Measurements from ENCODE around the gene DNMBP.
"Not testable (repeated sequence)": the region's sequence is repeated elsewhere in the genome, so short reads cannot be mapped to it uniquely, and the experiment has no call there.

The DNMBP gene

DNA sequence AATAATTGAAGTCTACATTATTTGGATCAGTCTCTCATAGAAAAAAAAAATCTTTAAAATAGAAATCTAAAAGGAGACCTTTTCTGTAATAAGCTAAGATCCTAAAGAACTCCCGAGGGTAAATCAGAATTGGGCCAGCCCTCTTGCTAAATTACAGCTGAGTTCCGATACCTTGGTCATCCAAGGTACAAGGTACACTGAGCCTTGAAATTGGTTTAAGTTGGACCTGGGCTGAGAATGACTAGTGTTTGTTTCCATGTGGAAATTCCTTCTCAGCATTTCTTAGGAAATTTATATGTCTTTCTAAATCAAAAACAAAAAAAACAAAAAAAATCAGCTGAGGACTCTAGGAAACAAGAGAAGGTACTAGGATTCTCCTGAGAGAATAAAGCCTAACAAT lies 64.9 kb downstream of the DNMBP start:
- DNase-seq: no peak

DNA sequence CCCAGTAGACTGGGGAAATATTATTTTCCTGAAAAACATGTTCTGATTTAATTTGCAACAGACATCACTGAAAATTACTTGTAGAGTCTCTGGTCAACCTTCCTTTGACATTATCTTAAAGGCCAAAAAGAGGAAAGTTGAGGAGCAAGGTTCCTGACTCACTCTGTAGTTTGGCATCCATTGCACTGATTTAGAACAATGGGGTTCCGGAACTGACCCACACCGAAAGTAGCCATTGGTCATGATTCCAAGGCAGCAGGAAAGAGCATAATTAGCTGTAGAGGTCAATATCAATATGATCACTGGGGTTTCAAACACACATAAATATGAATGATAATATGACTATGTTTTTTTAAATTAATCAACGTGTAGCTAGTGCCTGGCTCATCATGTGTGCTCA lies 65.8 kb downstream of the DNMBP start:
- DNase-seq: no peak

DNA sequence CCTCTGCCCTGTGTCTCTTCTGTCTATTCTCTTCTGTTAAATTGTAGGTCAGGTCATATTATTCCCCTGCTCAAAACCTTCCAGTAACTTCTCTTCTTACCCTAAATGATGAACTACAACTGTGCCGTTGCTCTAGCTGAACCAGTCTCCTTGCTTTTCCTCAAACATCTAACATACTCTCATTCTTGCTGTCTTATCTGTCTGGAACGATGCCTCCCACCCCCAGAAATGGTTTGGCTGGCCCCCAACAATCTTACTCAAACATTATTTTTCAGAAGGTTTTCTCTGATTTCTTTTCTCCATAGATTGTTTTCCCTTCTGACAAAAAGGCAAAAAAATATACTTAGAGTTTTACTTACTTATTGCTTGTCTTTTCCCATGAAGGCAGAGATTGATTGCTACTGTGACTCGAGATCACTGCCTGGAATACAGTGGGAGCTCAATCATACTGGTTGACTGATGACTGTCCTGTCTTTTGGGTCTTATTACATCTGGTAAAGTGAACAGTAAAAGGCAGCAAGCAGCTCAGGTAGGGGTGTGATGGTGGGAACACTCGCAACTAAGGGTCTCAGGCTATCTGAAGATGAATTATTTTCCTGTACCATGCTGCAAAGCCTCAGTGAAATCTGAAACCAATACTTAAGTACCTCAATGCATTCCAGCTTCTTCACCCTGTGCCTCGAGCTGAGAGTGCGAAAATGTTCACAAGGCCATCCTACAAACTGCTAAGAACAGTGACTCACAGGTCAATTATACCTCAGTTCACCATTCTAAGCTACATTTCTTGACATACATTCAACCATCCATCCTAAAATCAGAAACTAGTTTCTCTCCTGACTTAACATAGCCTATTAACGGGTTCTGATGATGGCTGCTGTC lies 67.6 kb downstream of the DNMBP start:
- no peak for DNase-seq

DNA sequence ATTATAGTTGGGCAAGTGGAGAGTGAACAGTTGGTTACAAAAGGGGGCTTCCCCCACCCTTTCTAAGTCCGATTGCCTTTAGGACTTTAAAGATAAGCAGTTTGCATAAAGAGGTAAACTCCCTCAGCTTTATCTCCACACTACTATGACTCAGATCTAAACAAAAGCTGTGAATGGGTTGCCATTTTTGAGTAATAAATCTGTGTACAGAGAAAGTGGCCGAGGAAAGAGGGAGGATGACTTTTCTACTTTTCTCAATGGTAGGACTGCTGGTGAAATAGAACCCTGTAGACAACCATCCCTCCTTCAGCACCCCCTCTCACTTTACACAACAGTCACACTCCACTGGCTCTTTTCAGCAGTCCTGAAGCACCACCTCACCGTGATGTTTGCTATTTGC lies 71.2 kb downstream of the DNMBP start:
- no peak for DNase-seq

DNA sequence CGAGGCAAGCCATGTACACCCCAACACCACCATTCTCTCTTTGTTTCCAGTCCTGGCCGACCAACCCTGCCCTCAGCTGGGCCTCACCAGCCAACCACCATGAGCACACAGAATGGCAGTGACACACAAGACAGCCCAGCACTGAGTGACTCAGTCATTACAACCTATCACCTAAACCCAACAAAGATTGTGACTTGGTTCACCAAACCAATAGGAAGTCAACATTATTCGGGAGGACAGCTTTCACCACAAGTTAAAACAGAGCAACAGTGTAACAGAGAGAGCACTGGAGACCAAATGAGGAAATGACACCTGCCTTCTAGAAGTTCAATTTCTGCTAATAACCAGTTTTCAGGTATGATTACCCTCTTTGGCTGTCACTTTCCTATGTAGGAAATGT lies 72.1 kb downstream of the DNMBP start:
- no peak for DNase-seq

DNA sequence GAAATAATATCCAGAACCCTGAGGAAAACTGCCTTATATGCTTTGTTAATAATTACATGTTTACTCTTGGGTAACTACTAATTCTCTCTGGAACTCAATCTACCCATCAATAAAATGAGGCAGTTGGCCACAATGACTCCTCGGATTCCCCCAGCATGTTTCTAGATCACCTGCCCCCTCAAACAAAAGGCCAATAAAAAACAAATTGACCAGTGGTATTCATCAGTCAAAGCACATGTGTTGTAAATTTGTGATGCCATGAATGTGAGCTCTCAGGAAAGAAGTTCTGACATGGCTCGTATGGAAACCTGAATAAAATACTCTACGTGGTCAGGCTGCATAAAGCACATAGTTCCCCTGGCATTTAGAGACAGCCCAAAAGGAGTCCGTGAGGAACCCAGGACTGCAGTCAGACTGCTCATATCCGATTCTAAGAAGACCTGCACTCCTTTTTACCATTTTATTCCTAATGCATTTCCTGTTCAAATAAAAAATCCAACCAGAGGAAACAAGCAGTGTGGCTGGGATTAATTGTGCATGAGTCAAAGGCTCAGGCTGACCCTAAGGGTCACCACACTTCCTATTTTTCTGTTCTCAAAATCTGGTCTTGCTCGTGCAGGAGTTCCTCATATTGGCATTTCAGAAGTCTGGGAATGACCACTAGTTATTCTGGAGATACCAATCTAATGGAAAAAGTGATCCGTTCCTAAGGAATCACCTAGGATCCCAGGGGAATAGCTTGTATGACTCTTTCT lies 77.4 kb downstream of the DNMBP start:
- not testable (repeated sequence) for DNase-seq

DNA sequence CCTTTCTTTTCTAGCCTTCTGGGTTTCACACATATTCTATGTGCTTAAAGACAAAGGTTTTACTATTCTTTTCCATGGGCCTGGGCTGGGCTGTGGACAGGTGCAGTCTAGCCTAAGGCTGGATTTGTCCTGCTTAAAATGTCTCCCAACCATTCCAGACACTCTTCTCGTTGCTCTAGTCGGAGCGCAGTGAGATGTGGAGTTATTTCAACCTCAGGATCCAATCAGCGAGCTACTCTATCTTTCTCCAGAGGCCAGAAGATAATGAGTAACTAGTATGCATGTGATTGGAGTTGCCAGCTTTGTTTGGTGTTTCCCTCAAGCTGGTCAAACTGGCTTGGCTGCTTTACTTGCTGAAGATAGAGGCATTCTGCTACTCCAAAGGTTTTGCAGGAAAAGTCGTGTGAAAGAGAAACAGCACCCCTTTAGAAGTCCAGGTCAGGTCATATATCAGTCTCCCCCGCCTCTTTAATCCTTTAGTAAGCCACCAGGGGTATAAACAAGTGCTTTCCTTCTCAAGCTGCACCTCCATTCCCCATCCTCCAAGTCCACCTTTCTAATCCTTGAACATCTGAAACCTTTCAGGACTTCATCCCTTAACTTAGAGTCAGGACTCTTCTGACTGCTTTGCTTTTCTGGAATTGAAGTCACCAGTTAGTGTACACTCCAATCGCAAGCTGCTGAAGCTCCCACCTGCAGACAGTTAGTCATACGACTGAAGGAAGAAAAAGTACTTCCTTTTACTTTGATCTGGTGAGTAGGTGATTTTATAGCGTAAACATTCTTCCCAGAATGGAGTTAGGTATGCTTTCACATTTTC lies 78.8 kb downstream of the DNMBP start:
- no peak for DNase-seq

DNA sequence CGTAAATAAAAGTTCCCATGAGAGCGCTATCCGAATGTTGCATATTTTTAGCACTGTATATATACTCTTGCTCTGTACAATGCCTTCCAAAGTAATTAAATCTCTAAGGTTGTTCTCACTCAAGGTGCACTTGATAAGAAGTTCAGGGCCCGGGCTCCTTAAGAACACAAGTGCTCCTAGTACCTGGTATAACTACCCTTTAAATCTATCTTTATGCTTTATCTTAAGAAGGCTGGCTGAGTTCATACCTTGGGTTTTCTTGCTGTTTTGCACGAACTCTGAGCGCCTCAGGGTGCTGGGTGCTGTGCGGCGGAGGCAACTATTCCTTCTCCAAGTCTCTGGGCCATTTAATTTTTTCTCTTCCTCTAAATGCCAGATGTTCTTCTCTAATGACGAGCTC lies 80.4 kb downstream of the DNMBP start:
- no peak for DNase-seq

DNA sequence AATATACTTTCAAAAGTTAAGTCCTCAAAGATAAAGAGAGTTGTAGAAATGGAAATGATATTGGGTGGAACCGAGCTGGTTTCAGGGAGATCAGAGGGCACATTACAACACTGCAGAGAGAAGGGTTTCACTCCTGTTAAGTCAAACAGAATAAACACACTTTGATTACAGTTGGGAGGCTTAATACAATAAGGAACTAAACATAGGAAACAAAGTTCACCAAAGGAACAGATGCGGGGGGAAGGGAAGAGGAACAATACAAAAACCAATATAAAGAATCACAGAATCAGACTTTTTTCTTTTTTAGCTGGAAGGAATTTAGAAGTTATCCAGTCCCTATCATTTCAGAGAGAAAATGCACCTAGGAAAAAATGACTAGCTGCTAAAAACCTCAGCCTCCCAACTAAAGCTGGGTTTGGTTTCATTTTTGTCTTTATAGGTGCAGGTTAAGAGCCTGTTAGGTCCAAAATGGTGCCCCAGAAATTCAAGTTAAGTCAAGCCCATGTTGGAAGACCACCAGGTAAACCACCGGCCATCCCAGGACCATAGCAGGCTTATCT lies 81.9 kb downstream of the DNMBP start:
- no peak for DNase-seq

DNA sequence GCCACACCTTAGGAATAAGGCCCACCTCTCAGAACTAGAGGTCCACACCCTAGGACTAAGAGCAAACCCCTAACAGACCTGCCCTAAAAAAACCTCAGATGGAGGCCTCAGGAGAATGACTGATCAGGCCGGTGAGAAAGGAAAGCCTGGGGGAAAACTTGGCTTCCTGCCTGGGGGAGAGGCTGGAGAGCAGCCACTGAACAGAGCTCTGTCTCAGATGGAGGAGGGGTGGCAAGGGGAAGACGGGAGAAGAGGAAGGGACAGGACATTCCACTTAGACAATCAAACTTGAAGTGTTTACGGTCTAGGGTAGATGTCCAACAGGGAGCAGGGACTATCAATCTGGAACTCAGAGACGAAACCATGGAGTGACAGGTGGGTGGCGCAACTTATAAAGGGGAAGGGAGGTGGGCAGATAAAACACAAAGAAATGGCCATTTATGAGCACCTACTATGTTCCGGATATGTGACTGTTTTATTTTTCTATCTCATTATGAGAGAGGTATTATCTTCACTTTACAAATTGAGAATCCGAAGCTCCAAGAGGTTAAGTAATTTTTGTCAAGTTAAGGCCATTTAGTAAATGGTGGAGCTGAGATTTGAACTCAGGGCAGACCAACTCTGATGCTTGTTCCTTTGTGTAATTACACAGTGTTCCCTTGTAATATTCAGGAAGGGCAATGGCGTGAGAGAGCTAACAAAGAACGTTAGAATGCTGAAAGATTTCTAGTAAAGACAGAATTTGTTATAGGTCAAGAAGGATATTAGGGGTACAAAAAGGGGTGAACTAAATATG lies 82.6 kb downstream of the DNMBP start:
- no peak for DNase-seq

DNA sequence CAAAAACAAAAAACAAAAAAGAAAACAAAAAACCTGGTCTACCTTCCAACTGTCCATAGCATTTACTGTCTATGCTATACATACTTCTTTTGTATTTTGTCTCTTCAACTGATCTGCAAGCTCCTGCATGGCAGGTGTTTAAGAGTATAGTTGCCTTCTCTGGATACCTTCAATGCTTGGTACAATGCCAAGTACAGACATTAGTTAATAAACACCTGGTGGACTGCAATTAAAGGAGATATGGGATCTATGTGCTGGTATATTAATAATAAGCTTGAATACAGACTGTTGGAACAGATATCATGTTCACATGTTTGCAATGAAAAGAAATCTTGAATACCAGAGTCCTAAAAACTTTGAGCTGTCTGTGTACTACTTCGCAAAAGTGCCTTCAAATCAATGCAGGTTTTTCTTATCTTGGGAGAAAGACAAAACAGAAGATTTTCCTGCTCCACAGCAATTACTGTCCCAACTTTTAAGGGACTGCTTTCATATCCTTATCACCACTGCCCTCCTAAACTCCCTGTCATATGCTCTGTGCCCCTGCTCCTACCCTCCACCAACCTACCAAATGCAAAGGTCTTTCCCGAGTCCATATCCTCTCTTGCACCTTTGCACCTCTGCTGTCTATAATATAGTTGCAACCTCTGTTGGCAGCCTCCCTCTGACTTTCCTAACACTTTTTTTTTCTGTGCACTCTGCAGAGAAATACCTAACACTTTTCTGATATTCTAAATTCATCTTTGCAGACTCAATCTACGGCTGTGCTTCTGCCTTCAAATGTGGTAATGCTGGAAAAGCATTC lies 85.1 kb downstream of the DNMBP start:
- no peak for DNase-seq

DNA sequence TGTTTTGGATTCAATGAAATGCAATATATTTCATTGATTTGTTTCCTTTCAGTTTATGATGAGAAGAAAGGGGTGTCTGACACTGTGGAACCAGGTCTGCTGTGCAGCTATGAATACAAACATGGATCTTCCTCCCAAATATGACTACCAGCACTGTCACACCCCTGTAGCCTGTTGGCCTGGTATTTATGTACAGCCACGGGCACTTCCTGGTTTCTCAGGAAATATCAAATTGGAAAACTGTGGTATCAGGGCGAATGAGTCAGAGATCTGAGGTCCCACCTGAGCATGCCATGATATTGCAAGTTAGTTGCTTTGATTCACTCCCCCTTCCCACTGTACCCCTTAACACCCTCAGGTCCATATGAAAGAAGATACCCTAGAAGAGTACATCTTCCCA lies 87.8 kb downstream of the DNMBP start:
- DNase-seq: no peak

DNA sequence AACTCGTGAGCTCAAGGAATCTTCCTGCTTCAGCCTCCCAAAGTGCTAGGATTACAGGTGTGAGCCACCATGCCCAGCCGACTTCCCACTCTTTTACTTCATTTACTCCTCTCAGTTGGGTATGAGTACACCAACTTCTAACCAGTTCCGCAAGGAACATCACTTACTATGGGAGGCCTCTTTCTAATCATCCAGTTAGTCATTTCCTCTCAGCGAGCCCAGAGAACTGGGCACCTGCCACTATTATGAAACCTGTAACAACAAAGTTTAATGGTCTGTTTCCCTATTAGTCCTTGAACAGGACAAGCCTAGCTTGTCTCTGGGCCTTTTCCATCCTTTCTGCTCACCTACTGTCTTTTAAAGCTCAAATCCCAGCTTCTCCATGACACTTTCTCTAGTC lies 88.8 kb downstream of the DNMBP start:
- DNase-seq: no peak

DNA sequence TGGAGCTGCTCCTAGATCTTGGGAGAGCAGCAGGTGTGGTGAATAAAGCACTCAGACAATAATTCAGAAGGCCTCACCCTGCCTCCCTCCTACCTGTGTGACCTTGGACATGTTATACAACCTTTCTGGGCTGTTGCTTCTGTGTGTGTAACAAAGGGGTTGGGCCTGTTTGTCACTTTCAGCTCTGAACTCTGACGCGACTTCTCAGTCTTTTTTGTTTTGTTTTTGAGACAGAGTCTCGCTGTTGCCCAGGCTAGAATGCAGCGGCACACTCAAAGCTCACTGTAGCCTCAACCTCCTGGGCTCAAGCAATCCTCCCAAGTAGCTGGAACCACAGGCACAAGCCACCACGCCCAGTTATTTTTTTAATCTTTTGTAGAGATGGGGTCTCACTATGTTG lies 89.3 kb downstream of the DNMBP start:
- no peak for DNase-seq

DNA sequence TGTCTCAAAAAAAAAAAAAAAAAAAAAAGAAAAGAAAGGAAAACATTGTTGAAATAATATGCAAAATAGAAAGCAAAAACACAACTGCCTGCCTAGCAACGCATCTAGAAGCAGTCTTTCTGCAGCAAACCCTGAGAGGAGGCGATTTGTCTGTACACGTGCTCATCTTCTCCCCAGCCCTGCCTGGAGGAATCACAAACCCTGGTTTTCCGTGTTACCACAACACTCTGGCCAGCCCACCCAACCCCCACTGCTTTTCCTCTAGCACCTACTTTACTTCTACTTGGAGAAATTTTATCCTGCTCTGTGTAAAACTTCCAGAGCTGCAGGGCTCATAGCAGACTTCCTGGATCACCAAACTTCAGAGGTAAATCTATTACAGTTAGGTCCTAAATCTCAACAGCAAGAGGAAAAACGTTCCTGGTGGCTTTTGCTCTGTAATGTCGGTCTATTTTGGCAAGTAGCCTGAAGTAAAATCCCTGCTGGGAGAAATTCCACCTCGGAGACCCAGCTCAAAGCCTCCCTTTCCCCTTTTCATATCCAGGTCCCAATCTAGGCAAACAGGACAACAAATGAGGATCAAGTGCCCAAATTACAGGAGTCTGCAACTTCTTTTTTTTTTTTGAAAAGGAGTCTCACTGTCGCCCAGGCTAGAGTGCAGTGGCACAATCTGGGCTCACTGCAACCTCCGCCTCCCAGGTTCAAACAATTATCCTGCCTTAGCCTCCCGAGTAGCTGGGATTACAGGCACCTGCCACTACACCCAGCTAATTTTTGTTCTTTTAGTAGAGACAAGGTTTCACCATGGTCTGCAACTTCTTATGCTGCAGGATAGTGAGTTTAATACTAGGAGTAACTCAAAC lies 91.6 kb downstream of the DNMBP start:
- no peak for DNase-seq

DNA sequence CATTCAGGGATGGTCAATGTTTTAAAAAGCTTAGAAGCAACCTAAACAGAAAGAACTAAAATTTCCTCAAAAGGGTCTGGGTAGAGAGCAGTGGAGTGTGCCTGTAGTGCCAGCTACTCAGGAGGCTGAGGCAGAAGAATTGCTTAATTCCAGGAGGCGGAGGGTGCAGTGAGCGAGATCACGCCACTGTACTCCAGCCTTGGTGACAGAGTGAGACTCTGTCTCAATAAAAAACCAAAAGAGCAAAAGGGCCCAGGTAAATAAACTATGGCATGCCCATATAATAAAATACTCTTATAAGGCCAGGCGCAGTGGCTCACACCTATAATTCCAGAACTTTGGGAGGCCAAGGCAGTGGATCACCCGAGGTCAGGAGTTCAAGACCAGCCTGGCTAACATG lies 93.0 kb downstream of the DNMBP start:
- DNase-seq: no peak

DNA sequence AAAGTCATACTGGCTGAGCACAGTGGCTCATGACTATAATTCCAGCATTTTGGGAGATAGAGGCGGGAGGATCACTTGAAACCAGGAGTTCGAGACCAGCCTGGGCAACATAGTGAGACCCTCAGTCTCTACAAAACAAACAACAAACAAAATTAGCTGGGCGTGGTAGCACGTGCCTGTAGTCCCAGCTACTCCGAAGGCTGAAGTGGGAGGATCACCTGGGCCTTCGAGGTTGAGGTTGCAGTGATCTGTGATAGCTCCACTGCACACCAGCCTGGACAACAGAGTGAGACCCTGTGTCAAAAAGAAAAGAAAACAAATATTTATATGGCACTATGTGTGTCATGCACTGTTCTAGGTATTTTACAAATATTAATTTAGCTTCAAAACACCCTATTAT lies 94.3 kb downstream of the DNMBP start:
- no peak for DNase-seq

DNA sequence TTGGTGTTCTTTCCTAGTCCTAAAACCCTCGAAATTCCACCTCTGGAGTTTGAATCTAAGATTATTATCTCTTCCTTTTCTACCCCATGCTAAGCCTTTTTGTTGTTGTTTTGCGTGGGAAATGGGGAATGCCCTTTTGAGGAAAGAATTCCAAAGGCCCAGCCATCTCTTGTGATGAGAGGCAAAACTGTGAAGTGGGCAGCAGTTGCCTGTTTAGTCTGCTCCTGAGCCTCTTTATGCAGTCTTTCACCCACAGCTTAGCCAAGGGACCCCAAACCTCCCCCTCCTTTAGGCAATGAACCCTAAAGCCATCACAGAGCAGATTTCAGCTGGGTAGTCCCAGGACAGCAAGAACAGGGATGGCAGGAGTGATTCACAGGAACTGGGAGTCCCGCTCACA lies 95.5 kb downstream of the DNMBP start:
- DNase-seq: no peak

DNA sequence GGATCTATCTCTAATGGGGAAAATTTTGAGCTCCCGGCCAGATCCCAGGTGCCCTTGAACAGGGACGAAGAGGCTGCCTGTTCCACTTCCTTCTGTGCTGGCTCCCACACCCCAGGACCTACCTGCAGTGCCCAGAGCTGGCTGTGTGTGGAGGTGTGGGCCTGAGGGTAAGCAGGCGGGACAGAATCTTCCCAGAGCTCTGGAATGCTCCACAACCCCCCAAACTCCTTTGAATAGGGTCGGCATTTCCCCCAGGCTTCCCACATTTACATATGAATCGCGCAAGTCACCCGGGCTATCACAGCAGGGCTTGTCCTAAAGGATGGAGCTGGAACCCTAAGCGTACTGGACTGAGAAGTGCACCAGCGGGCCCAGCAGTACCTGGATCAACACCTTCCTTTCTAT lies 95.9 kb downstream of the DNMBP start:
- DNase-seq: no peak

DNA sequence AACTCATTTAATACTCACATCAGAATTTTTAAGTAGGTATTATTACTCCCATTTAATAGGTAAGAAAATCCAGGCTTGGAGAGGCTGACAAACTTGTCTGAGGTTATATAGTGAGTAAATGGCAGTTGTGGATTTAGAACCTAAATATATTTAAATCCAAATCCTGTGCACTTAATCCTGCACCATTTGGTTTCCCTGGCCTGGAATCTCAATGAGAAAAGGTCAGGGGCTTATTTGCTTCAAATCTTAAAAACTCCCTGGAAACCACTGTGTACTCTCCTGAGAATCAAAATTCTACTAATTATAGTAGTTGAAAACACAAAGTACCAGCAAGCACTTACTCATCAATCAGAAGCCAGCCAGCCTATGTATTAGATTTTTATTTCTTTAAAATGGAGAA lies 97.7 kb downstream of the DNMBP start:
- no peak for DNase-seq
